K562 (cell line): Measurements from ENCODE around the gene YBX1. TPM values are rescaled to one million over a fixed set of nuclear protein-coding genes. Genes with fewer than 3 reads are reported as not detected.

Experiments
- ATAC-seq: fragments of 200-7000 bp; cut with Tn5 transposase; 3 replicates; pipeline ENCODE4 v1.9.1; 2020; ENCODE audit warnings: moderate library complexity
- BruUV-seq: library from RNA; stranded (reverse); fragments of 400-500 nt; replicated peaks from 2 replicates; lab custom pipeline; 2021; lab: Mats Ljungman, UMichigan
- CTCF ChIA-PET: fragments of 300-600 bp; formaldehyde crosslinking; extraction: SDS; loops from one replicate; lab custom pipeline; 2021; ENCODE audit warnings: low intra/inter-chr PET ratio; lab: Yijun Ruan, JAX
- POLR2A ChIA-PET: fragments of 300-600, 350-650 bp; sonication (Branson Sonifier 250); formaldehyde crosslinking; extraction: SDS; loops from one replicate; lab custom pipeline; 2021; ENCODE audit warnings: antibody characterized with exemption, inconsistent platforms; lab: Yijun Ruan, JAX
- DNase-seq, 4 experiments: peaks; one replicate each; pipeline versions ENCODE4 v3.0.0 to v3.0.0-alpha.2; 2011 to 2018; ENCODE audit warnings: low spot score in 3 of 4, mixed read lengths in 3 of 4; ENCODE audit errors: extremely low read depth in 1 of 4
- FAIRE-seq: peaks from 2 replicates; lab custom pipeline; 2011; peaks lifted over from hg19 to GRCh38; lab: Jason Lieb, UNC
- H2AFZ ChIP-seq: 2 replicates; pipeline ENCODE4 v1.6.0; 2011; ENCODE audit warnings: low read depth, low read length, control low read depth, inconsistent platforms
- H3K27ac ChIP-seq: fragments of 200-600 bp; 3 replicates; pipeline ENCODE4 v1.8.0; 2011; ENCODE audit warnings: low read depth, mild to moderate bottlenecking, control low read depth, inconsistent platforms, low read length, moderate library complexity, mixed read lengths; ENCODE audit errors: extremely low read depth
- H3K27me3 ChIP-seq, 2 experiments: fragments of 300-600 bp in 1 of 2; 2 replicates in 1 of 2; 3 replicates in 1 of 2; pipeline versions ENCODE4 v1.6.0 to v1.8.0; 2011; ENCODE audit warnings: inconsistent platforms in 2 of 2, low read length in 2 of 2, mild to moderate bottlenecking in 1 of 2, mixed read lengths in 1 of 2, moderate library complexity in 1 of 2; ENCODE audit not compliant: control insufficient read depth in 2 of 2, insufficient read depth in 2 of 2
- H3K36me3 ChIP-seq: fragments of 300-600 bp; 3 replicates; pipeline ENCODE4 v1.8.0; 2011; ENCODE audit warnings: mild to moderate bottlenecking, low read length, inconsistent platforms; ENCODE audit not compliant: control insufficient read depth, insufficient read depth
- H3K4me1 ChIP-seq, 2 experiments: fragments of 200-600 bp in 1 of 2; replicated peaks in 1 of 2; 2 replicates in 1 of 2; 3 replicates in 1 of 2; pipeline versions ENCODE4 v1.5.1 to v1.8.0; 2011; ENCODE audit warnings: inconsistent platforms in 2 of 2, low read length in 2 of 2, mild to moderate bottlenecking in 1 of 2, mixed read lengths in 1 of 2, moderate library complexity in 1 of 2; ENCODE audit not compliant: control insufficient read depth in 2 of 2, insufficient read depth in 2 of 2
- H3K4me2 ChIP-seq: 2 replicates; pipeline ENCODE4 v1.6.1; 2011; ENCODE audit warnings: low read length, control low read depth, inconsistent platforms, mixed read lengths; ENCODE audit not compliant: insufficient read depth
- H3K4me3 ChIP-seq: fragments of 200-600 bp; sonication (generic), shearing (Covaris generic); 2 replicates; pipeline ENCODE4 v1.5.1; 2016; ENCODE audit warnings: control low read depth, inconsistent platforms
- H3K79me2 ChIP-seq: fragments of 200-600 bp; 3 replicates; pipeline ENCODE4 v1.8.0; 2011; ENCODE audit warnings: low read length, inconsistent platforms; ENCODE audit not compliant: control insufficient read depth, insufficient read depth
- H3K9ac ChIP-seq, 2 experiments: 2 replicates each; pipeline versions ENCODE4 v1.6.0 to v1.6.1; 2011; ENCODE audit warnings: low read depth in 2 of 2, low read length in 2 of 2, control low read depth in 1 of 2, inconsistent platforms in 1 of 2, mild to moderate bottlenecking in 1 of 2, mixed read lengths in 1 of 2; ENCODE audit not compliant: insufficient read depth in 1 of 2
- H3K9me1 ChIP-seq: one replicate; pipeline ENCODE4 v1.6.0; 2011; ENCODE audit warnings: inconsistent platforms, mild to moderate bottlenecking, low read length, moderate library complexity; ENCODE audit not compliant: control insufficient read depth, insufficient read depth
- H3K9me3 ChIP-seq: replicated peaks from 2 replicates; pipeline ENCODE4 v1.5.1; 2011; ENCODE audit warnings: low read depth, low read length, inconsistent platforms; ENCODE audit not compliant: control insufficient read depth, insufficient read depth
- H4K20me1 ChIP-seq: replicated peaks from 2 replicates; pipeline ENCODE4 v1.6.1; 2011; ENCODE audit warnings: low read length, inconsistent platforms, mixed read lengths; ENCODE audit not compliant: control insufficient read depth, insufficient read depth
- ATF7 ChIP-seq: fragments of 450-650 bp; IDR thresholded peaks from 2 replicates; pipeline ENCODE4 v1.7.1; 2014; ENCODE audit warnings: mild to moderate bottlenecking, moderate library complexity
- GATAD2A ChIP-seq: fragments of 450-650 bp; IDR thresholded peaks from 2 replicates; pipeline ENCODE4 v1.6.1; 2017
- ILK ChIP-seq: fragments of 450-650 bp; IDR thresholded peaks from 2 replicates; pipeline ENCODE4 v1.6.1; 2016; ENCODE audit warnings: missing genetic modification characterization, low read depth, mild to moderate bottlenecking, missing compliant biosample characterization, moderate library complexity, borderline replicate concordance
- PCBP2 ChIP-seq: fragments of 200-400 bp; formaldehyde crosslinking; IDR thresholded peaks from 2 replicates; pipeline ENCODE4 v1.6.1; 2018; ENCODE audit warnings: low read length, low read depth, mild to moderate bottlenecking, moderate library complexity; ENCODE audit not compliant: poor library complexity, severe bottlenecking
- PTBP1 ChIP-seq: fragments of 200-400 bp; formaldehyde crosslinking; IDR thresholded peaks from 2 replicates; pipeline ENCODE4 v1.6.1; 2017; ENCODE audit warnings: low read depth, low read length
- RBM34 ChIP-seq: fragments of 200-400 bp; formaldehyde crosslinking; IDR thresholded peaks from 2 replicates; pipeline ENCODE4 v1.6.1; 2018; ENCODE audit warnings: low read length, borderline replicate concordance; ENCODE audit not compliant: insufficient read depth
- RNF2 ChIP-seq: sonication (generic); IDR thresholded peaks from 2 replicates; pipeline ENCODE4 v1.6.1; 2016
- SIN3B ChIP-seq: fragments of 450-650 bp; IDR thresholded peaks from 2 replicates; pipeline ENCODE4 v1.6.1; 2017; ENCODE audit warnings: low read depth, mild to moderate bottlenecking, moderate library complexity
- SLC30A9 ChIP-seq: fragments of 250-450 bp; sonication (Bioruptor Pico); IDR thresholded peaks from 2 replicates; pipeline ENCODE4 v1.8.0; 2022; ENCODE audit warnings: mild to moderate bottlenecking, moderate library complexity
- TAF15 ChIP-seq: fragments of 200-400 bp; formaldehyde crosslinking; IDR thresholded peaks from 2 replicates; pipeline ENCODE4 v1.6.1; 2017; ENCODE audit warnings: mild to moderate bottlenecking, low read depth, low read length, moderate library complexity
- XRCC5 ChIP-seq: fragments of 200-400 bp; formaldehyde crosslinking; IDR thresholded peaks from 2 replicates; pipeline ENCODE4 v1.6.1; 2017; ENCODE audit warnings: low read depth, mild to moderate bottlenecking, low read length
- ZC3H4 ChIP-seq: sonication (generic); formaldehyde crosslinking; IDR thresholded peaks from 2 replicates; pipeline ENCODE4 v1.9.0; 2021; ENCODE audit warnings: missing genetic modification reagents, borderline replicate concordance
- ZNF121 ChIP-seq: sonication (generic); formaldehyde crosslinking; conservative IDR thresholded peaks from 2 replicates; pipeline ENCODE4 v1.8.0; 2022; ENCODE audit warnings: missing genetic modification reagents
- ZNF707 ChIP-seq: fragments of 250-450 bp; sonication (Bioruptor Pico); conservative IDR thresholded peaks from 2 replicates; pipeline ENCODE4 v1.8.0; 2022; ENCODE audit warnings: inconsistent platforms, mild to moderate bottlenecking, moderate library complexity
- WGBS: fragments of 100-300 bp; shearing (Covaris generic); methylation state at CpG from one replicate; pipeline ENCODE4 v1.1.6; 2016; ENCODE audit warnings: low coverage, mixed read lengths; ENCODE audit not compliant: insufficient coverage; ENCODE audit errors: missing lambda C conversion rate; 5-methylcytosine and 5-hydroxymethylcytosine counted together
- in situ Hi-C: fragments of 300-500 bp; cut with MboI; formaldehyde crosslinking; loops from 4 replicates; pipeline ENCODE4 v1.15.0; 2018; ENCODE audit warnings: inconsistent platforms, mixed read lengths
- intact Hi-C: fragments of 100-400 bp; cut with micrococcal nuclease; formaldehyde crosslinking; loops from 2 replicates; pipeline ENCODE4 v1.14.2; 2022
- polyA plus RNA-seq, 8 experiments: library from polyadenylated mRNA; depleted of rRNA in 4 of 8; stranded (reverse) in 5 of 8; unstranded in 3 of 8; fragments of >200 nt; fragmentation: Nextera tagmentation in 2 of 8; fragmentation: Illumina TruSeq in 1 of 8; extraction: Ambion mirVana in 2 of 8; extraction: Trizol in 1 of 8; gene quantifications; 2 replicates each; pipeline versions ENCODE4 v1.2.1 to v1.2.3, GENCODE V29; 2011 to 2014; ENCODE audit warnings: inconsistent platforms in 1 of 8, missing spikeins in 1 of 8
- total RNA-seq, 7 experiments: library from RNA; depleted of rRNA in 6 of 7; stranded (reverse); fragments of >200 nt in 6 of 7; fragmentation: Illumina TruSeq in 2 of 7; extraction: Trizol in 2 of 7; gene quantifications; 2 replicates each; pipeline versions ENCODE4 v1.2.1 to v1.2.3, GENCODE V29; 2011 to 2021; ENCODE audit warnings: low replicate concordance in 1 of 7
- TF ChIP-seq, protein P1 (sequence below), 2 experiments: fragments of 150-350 bp in 1 of 2; IDR thresholded peaks; 2 replicates each; pipeline ENCODE4 v1.6.1; 2012 to 2016; ENCODE audit warnings: low read depth in 2 of 2, low read length in 2 of 2, mild to moderate bottlenecking in 1 of 2, moderate library complexity in 1 of 2
- TF ChIP-seq, protein P2 (sequence below): sonication (generic); formaldehyde crosslinking; IDR thresholded peaks from 2 replicates; pipeline ENCODE4 v1.5.0; 2020; ENCODE audit warnings: missing genetic modification reagents

Gene YBX1
- total and polyA plus RNA-seq, 9 of the 15 experiments (the other 6 are each of a cell fraction or from before 2014, with no cell fraction given) = 363 to 1,955 (median 1,216) TPM

DNA sequence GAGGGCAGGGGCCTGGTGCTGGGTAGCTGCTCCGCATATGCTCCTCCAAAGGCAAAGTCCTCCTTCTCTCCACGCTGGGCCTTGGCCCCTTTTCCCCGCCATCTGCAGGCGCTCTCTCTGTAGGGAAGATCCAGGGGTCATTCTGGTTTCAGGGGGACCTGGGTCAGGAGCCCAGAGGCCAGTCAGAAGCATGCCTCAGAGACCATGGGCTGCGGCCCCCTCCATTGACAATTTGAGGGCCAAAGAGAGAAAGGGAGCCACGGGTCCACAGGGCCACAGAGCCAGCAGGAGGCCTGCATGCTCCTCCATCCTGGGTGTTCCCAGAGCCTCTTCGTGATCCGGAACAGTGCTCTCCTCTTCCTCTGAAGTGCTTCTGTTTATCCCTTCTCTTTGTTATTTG is 59.9 kb downstream of the YBX1 start:
- Histone ChIP-seq H4K20me1 (peaks cover 5% of the 10 kb centered on the region; the same call in 1 of the 2 replicates), H3K27ac (no peak overlapping the region), H3K79me2 (no peaks in the 10 kb centered on the region), H3K9me3 (no peaks in the 10 kb centered on the region), H3K9ac (no peak overlapping the region), H3K36me3 (peaks cover 15% of the 10 kb centered on the region; the same call in 2 of the 3 replicates), H3K9me1 (peaks cover 4% of the 10 kb centered on the region), H3K4me3 (no peak overlapping the region), H3K27me3 (peaks cover 4 to 29% of the 10 kb centered on the region in 2 experiments; a peak in 4 of 5 replicates), H3K4me2 (no peak overlapping the region), H2AFZ (no peak overlapping the region), H3K4me1 (peaks cover 0 to 26% of the 10 kb centered on the region in 2 experiments; a peak in 2 of 5 replicates)
- WGBS = 25% methylated on average over 8 of the region's 8 CpGs
- intact Hi-C loops = no loop called here
- in situ Hi-C loops = loop anchor here (10.0 to 25.0 kb wide), 2 partner anchors 155 to 397 kb away; no protein-coding TSS in a partner anchor
- TF ChIP-seq RBM34 (no peak), ZC3H4 (no peak), RNF2 (no peak), GATAD2A (no peak), ZNF121 (CRISPR knock-in tag) (no peak), SLC30A9 (CRISPR knock-in tag) (no peak), SIN3B (no peak), ZNF707 (no peak), ILK (tag) (no peak), TAF15 (no peak), XRCC5 (no peak), ATF7 (no peak), PCBP2 (no peak), PTBP1 (no peak)
- TF ChIP-seq, protein P1, sequence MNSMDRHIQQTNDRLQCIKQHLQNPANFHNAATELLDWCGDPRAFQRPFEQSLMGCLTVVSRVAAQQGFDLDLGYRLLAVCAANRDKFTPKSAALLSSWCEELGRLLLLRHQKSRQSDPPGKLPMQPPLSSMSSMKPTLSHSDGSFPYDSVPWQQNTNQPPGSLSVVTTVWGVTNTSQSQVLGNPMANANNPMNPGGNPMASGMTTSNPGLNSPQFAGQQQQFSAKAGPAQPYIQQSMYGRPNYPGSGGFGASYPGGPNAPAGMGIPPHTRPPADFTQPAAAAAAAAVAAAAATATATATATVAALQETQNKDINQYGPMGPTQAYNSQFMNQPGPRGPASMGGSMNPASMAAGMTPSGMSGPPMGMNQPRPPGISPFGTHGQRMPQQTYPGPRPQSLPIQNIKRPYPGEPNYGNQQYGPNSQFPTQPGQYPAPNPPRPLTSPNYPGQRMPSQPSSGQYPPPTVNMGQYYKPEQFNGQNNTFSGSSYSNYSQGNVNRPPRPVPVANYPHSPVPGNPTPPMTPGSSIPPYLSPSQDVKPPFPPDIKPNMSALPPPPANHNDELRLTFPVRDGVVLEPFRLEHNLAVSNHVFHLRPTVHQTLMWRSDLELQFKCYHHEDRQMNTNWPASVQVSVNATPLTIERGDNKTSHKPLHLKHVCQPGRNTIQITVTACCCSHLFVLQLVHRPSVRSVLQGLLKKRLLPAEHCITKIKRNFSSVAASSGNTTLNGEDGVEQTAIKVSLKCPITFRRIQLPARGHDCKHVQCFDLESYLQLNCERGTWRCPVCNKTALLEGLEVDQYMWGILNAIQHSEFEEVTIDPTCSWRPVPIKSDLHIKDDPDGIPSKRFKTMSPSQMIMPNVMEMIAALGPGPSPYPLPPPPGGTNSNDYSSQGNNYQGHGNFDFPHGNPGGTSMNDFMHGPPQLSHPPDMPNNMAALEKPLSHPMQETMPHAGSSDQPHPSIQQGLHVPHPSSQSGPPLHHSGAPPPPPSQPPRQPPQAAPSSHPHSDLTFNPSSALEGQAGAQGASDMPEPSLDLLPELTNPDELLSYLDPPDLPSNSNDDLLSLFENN (IDR thresholded peaks at IDR 0.05; ENCODE audit: low read depth in 2 of 2, low read length in 2 of 2) = no peak
- TF ChIP-seq, protein P2, sequence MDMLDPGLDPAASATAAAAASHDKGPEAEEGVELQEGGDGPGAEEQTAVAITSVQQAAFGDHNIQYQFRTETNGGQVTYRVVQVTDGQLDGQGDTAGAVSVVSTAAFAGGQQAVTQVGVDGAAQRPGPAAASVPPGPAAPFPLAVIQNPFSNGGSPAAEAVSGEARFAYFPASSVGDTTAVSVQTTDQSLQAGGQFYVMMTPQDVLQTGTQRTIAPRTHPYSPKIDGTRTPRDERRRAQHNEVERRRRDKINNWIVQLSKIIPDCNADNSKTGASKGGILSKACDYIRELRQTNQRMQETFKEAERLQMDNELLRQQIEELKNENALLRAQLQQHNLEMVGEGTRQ (CRISPR knock-in tag) = no peak
- no TSS peak for BruUV-seq
- POLR2A ChIA-PET = interaction anchor here (0.7 kb wide), 1 partner anchor 12 kb away, joined by 3 read pairs; no protein-coding TSS in a partner anchor
- ATAC-seq (no peak), DNase-seq (no peak), FAIRE-seq (no peak)
- CTCF ChIA-PET = no interaction called here
